H1 (cell line): ENCODE measurements around the gene HINT1.

ENCODE experiments used
- CBX5 ChIP-seq: fragments of 300-800, 300-1000 bp; sonication (generic); IDR thresholded peaks from 2 replicates; pipeline ENCODE4 v1.7.1; 2016; ENCODE audit warnings: antibody characterized with exemption, low read length, low read depth
- CBX8 ChIP-seq: fragments of 300-800, 300-1000 bp; sonication (generic); IDR thresholded peaks from 2 replicates; pipeline ENCODE4 v1.7.1; 2016; ENCODE audit warnings: low read depth, low read length, borderline replicate concordance
- TEAD4 ChIP-seq: IDR thresholded peaks from 2 replicates; pipeline ENCODE4 v1.6.1; 2012; ENCODE audit warnings: low read depth, low read length, inconsistent platforms, mixed read lengths

DNA sequence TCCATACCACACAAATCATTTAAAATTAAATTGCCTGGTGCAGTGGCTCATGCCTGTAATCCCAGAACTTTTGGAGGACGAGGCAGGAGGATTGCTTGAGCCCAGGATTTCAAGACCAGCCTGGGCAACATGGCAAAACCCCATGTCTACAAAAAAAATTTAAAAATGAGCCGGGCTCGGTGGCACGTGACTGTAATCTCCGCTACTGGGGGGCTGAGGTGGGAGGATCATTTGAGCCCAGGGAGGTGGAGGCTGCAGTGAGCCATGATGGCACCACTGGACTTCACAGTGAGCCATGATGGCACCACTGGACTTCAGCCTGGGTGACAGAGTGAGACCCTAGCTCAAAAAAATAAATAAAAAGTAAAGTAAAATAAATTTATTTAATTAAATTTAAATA is 46.6 kb upstream of the HINT1 start:
- no peak for TF ChIP-seq CBX5
- TF ChIP-seq TEAD4 = no peak
- no peak for TF ChIP-seq CBX8
